Ecto neural progenitor cell (in vitro differentiated cells): ENCODE data around the gene SFTPB.

Experiments
- DNase-seq: peaks from one replicate; pipeline ENCODE4 v3.0.0-alpha.2; 2018; ENCODE audit warnings: low spot score

SFTPB gene

DNA sequence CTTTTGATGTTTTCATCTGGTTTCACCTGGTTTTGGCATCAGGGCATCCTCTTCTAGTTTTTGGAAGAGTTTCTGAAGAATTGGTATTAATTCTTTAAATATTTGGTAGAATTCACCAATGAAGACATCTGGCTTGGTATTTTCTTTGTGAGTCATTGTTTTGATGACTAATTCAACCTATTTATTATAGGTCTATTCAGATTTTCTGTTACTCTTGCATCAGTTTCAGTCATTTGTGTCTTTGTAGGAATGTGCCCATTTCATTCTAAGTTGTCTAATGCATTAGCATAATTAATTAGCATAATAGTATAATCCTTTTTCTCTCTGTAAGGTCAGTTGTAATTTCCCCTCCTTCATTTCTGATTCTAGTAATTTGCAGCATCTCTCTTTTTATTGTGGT is 34.2 kb upstream of the SFTPB start:
- no peak for DNase-seq

DNA sequence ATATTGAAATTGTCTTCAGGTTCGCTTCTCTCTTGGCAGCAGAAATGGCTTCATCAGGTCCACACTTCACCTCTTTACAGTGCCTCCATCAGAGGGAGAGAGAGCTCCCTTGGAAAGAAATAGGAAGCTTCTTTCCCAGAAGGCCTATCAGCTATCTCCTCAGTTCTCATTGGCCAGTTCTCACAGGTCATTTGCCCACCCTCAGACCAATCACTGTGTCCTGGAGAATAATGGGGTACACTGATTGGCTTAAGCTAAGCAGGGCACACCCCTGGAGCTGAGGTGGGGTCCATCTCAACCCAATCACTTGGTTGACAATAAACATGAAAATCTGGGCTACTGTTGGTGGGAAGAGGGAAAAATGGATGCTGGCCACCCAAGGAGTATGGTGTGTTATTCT is 31.3 kb upstream of the SFTPB start:
- no peak for DNase-seq

DNA sequence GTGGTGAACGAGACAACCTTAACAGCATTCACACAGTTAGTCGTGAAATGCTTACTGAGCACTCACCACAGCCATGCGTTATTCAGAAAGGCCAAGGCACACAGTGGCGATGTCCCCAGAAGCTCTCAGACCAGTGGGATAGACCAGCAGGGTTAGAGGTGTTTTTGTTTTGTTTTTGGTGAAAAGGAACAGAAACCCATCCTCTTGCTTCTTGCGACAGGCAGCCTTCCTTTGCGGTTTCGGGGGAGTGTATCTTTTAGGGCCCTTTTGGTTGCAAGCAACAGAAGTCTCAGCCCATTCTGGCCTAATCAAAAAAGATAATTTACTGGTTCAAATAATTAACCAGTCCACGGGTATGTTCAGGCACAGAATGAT is 30.9 kb upstream of the SFTPB start:
- DNase-seq, result no peak

- DNase-seq, result no peak
Measured at GRCh38 chr2:85698184-85698879, 30.3 kb upstream of the SFTPB start.

- DNase-seq, result no peak
Measured at GRCh38 chr2:85697716-85698115, 29.7 kb upstream of the SFTPB start.

DNA sequence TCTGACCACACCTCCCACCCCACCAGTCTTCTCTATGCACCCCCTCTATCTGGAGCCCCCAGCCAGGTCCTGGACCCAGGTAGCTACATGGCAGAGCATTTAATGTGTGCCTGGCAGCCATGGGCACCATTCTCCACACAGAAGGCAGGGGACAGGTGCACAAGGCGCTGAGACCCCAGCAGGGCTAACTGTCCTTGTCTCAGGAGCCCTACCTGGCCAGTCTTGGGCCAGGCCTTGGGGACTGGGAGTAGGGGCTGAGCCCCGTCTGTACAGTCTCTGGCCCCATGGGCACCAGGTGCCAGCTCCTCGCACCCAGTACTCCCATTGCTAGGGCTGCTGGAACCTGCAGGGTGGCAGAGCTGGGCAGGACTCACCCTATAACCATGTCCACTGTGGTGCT is 29.1 kb upstream of the SFTPB start:
- no peak for DNase-seq

DNA sequence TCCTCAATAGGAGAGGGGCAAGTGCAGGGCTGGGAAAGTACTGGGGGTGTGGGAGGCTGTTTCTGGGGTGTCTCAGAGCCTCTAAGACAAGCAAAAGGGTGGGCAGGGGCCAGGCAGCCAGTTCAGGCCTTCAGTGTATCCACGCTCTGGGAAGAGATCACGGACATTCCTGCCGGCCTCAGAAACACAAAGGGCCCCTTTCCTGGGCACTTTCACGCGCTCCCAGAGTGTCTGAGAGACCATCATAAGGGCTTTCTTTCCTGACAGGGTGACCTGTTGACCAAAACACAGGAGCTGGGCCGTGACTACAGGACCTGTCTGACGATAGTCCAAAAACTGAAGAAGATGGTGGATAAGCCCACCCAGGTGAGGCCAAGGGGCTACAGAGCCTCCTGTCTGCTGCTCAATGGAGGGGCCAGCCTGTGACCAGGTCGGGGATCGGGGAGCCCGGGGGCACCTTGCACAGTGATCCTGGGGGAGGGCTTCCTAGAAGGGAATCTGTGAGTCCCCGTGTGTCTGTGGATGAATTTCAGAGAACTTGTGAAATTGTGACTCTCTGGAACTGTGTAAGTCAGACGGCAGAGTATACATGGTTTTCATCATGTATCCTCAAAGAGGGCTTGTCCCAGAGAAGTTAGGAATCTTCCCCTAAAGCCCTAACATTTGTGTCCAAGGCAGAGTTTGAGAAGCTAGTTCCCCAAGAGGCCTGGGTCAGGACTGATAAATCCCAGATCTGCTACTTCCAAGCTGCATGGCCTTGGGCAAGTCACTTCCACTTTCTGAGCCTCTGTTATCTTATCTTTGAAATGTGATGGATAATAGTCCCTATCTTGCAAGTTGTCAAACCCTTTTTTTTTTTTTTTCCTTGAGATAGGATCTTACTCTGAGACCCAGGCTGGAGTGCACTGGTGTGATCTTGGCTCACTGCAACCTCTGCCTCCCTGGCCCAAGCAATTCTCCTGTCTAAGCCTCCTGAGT is 28.0 kb upstream of the SFTPB start:
- DNase-seq, result no peak

DNA sequence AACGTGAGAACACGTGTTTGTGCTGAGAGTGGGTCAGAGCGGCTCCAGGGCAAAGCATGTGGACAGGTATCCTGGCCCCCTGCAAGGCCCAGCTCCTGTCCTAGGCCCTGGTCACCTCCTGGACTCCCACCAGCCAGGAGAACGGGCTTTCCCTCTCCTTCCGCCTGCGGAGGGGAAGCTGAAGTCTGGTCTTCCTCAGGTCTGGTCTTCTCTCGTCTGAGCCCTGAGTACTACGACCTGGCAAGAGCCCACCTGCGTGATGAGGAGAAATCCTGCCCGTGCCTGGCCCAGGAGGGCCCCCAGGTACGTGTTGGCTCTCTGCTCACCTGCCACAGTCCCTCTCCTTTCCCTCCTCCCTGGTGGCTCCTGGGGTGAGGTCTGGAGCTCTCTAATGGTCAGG is 27.1 kb upstream of the SFTPB start:
- no peak for DNase-seq

- DNase-seq, result no peak
Measured at GRCh38 chr2:85694052-85695025, 26.3 kb upstream of the SFTPB start, which contains the start of gene GNLY. Gene GNLY, plus strand, starts transcription at chr2:85694358. Its CDS starts 61 bp downstream, at chr2:85694419.

GRCh38 chr2:85692039-85692645 is 24.1 kb upstream of the SFTPB start:
- no peak for DNase-seq

- no peak for DNase-seq
Measured at GRCh38 chr2:85690932-85691331, 22.9 kb upstream of the SFTPB start.

DNA sequence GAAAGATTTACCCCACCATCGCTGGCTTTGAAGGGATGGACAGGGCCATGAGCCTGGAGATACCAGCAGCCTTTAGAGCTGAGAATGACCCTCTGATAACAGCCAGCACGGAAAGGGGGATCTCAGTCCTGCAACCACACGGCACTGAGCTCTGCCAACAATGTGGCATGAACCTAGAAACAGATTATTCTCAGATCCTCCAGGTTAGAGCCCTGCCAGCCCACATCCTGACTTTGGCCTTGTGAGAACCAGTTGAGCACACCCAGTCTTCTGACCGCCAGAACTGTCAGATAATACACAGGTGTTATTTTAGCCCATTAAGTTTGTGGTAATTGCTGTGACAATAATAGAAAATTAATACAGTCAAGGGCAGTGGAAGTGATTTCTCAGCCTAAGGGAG is 16.8 kb upstream of the SFTPB start:
- no peak for DNase-seq

DNA sequence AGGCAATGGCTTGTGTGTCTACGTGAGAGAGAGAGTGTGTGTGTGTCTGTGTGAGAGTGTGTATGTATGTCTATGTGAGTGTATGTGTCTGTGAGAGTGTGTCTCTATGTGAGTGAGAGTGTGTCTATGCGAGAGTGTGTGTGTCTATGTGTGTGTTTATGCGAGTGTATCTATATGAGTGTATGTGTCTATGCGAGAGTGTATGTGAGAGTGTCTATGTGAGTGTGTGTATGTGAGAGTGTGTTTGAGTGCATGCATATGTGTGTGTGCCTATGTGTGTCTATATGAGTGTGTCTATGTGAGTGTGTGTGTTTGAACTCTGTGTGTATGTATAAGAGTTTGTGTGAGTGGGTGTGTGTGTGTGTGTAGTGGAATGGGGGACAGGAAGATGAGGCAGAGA is 16.4 kb upstream of the SFTPB start:
- no peak for DNase-seq

DNA sequence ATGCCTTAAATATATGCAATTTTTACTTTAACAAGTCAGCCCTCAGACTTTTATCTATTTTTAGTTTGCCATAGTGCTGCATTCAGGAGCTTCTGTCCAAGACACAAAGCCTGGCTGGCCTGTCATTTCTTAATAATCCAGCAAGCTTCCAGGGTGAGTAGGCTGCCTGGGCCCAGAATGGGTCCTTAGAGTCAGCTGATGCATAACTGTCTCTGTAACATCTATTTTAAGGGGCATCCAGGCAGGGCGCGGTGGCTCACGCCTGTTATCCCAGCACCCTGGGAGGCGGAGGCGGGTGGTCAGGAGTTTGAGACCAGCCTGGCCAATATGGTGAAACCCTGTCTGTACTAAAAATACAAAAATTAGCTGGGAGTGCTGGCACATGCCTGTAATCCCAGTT is 14.4 kb upstream of the SFTPB start:
- DNase-seq, result no peak

DNA sequence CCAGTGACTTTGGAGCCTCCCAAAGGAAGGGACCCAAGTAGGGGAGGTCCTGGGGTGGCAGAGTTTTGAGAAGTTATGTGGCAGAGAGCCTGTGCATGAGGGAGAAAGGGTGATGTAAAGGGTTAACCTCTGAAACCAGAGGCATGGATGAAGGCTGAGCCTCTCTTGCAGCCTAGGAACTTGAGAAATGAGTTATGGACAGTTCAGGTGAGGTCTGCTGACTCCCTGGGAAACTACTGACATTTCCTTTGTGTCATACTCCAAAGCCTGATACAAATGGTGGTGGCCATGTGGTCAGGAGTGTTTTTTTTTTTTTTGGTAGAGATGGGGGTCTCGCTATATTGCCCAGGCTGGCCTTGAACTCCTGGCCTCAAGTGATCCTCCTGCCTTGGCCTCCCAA is 13.8 kb upstream of the SFTPB start:
- no peak for DNase-seq

DNA sequence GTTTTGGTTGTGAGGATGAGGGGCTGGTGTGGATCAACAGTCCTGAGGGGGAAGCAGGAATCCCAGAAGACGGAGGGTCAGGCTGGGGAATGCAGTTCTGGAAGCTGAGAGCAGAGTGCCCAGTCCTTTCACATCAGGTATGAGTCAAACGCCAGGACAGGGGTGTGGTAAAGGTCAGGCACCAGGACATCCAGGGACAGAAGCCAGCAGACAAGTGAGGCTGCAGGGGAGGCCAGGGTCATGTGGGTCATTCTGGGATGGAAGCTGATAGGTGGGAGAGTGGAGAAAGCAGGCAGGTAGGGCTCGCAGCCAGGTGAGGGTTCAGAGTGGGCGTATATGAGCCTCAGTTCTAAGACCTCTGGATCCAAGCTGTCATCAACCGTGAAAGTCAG is 13.4 kb upstream of the SFTPB start:
- peak; percentile 48 for DNase-seq

GRCh38 chr2:85680707-85681371 is 12.8 kb upstream of the SFTPB start:
- DNase-seq, result no peak

DNA sequence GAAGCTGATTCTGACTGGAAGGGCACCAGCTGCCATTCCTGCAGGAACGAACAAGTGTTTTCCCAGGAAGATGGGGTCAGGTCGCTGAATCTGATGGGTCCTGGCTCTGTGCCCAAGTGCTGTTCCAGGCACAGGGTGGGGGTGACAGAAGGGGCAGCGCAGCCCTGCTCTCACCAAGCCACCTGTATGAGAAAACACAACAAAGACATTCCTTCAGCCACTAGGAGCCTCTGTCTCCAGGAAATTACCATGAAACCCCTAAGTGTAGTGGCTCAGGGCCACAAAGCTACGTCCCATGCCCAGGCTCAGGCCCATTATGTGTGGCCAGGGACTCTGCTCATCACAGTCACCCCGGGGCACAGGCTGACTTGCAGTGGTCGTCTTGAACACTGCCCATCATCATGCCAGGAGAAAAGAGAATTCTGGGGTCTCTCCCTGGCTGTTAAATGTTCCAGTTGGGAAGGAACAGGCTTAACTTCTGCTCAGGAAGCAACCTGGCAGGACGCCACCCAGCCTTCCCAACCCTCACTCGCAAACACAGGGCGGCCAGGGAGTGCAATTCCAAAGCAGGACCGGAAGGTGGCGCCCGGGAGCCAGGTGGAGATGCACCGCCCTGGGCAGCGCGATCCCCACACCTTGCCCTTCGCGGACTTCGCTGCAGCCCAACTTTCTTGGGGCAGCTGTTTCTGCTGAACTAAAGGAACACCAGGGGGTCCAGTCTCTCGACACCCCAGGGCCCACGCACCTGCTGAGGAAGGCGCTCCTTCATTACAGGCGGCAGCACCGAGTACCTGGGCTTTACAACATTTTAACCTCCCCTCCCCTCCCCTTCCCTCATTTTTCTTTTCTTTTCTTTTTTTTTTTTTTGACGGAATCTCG is 11.0 kb upstream of the SFTPB start:
- peak; percentile 88 for DNase-seq

DNA sequence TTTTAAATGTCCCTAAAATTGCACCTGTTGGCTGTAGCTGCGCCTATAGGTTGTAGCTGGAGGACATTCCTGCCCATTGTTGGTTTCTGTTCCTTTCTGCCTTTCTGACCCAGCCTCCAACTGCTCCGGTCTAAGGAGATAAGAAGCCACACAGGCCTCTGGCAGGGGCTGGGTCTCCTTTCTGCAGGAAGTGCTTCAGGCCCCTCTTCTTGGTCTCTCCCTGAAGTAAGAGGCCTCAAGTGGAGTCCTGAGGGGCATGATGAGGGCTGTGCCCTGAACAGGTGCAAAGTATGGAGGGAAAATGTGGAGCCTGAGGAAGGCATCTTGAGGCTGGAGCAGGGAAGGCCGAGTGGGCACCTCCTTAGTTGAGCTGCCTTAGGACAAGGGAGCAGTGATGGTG is 10.4 kb upstream of the SFTPB start:
- no peak for DNase-seq

- no peak for DNase-seq
Measured at GRCh38 chr2:85675866-85676548, 8.0 kb upstream of the SFTPB start.
